ENCODE data around the gene TSPAN9.
A peak's percentile ranks its signal among the peaks of the same experiment; 100 is the strongest.

Gene TSPAN9

GRCh38 chr12:3251691-3252090 lies 174.5 kb downstream of the TSPAN9 start:
- no peak overlapping the region for H3K4me3 ChIP-seq
- TF ChIP-seq EZH2 (IDR thresholded peaks at IDR 0.05), result no peak
- no peak for TF ChIP-seq FOXP2 (optimal IDR thresholded peaks at IDR 0.05; ENCODE audit: control extremely low read depth, extremely low read length, insufficient read depth)
- no peak for TF ChIP-seq POLR2AphosphoS5 (IDR thresholded peaks at IDR 0.05; ENCODE audit: borderline replicate concordance, low read depth, low read length)
- 0 out of 2 replicates have a peak overlapping the region, but pooled peaks have one; percentile 22 for H3K27ac ChIP-seq
- H3K9me3 ChIP-seq (ENCODE audit: low read depth, low read length), result no peaks in the 10 kb centered on the region
- DNase-seq (ENCODE audit: low read depth, low spot score), result no peak
- no peak overlapping the region for H3K9ac ChIP-seq (ENCODE audit: insufficient read length)
- no peaks in the 10 kb centered on the region for H3K36me3 ChIP-seq (ENCODE audit: insufficient read depth, low read length)

- H3K27ac ChIP-seq, result no peak overlapping the region
- H3K9me3 ChIP-seq (ENCODE audit: low read depth, low read length), result no peaks in the 10 kb centered on the region
- H3K36me3 ChIP-seq (ENCODE audit: insufficient read depth, low read length), result no peaks in the 10 kb centered on the region
- H3K9ac ChIP-seq (ENCODE audit: insufficient read length), result no peak overlapping the region
- H3K4me3 ChIP-seq, result no peak overlapping the region
- no peak for DNase-seq (ENCODE audit: low read depth, low spot score)
- TF ChIP-seq POLR2AphosphoS5 (IDR thresholded peaks at IDR 0.05; ENCODE audit: borderline replicate concordance, low read depth, low read length) (no peak), FOXP2 (optimal IDR thresholded peaks at IDR 0.05; ENCODE audit: control extremely low read depth, extremely low read length, insufficient read depth) (no peak), EZH2 (IDR thresholded peaks at IDR 0.05) (no peak)
These were observed 175.3 kb downstream of the TSPAN9 start for GRCh38 chr12:3252450-3252891.

- no peak for DNase-seq (ENCODE audit: low read depth, low spot score)
- H3K9ac ChIP-seq (ENCODE audit: insufficient read length), result no peak overlapping the region
- no peak overlapping the region for H3K4me3 ChIP-seq
- H3K9me3 ChIP-seq (ENCODE audit: low read depth, low read length), result no peaks in the 10 kb centered on the region
- TF ChIP-seq POLR2AphosphoS5 (IDR thresholded peaks at IDR 0.05; ENCODE audit: borderline replicate concordance, low read depth, low read length) (no peak), FOXP2 (optimal IDR thresholded peaks at IDR 0.05; ENCODE audit: control extremely low read depth, extremely low read length, insufficient read depth) (no peak), EZH2 (IDR thresholded peaks at IDR 0.05) (no peak)
- no peak overlapping the region for H3K27ac ChIP-seq
- no peaks in the 10 kb centered on the region for H3K36me3 ChIP-seq (ENCODE audit: insufficient read depth, low read length)
These were observed 176.6 kb downstream of the TSPAN9 start for GRCh38 chr12:3253682-3254275.

DNA sequence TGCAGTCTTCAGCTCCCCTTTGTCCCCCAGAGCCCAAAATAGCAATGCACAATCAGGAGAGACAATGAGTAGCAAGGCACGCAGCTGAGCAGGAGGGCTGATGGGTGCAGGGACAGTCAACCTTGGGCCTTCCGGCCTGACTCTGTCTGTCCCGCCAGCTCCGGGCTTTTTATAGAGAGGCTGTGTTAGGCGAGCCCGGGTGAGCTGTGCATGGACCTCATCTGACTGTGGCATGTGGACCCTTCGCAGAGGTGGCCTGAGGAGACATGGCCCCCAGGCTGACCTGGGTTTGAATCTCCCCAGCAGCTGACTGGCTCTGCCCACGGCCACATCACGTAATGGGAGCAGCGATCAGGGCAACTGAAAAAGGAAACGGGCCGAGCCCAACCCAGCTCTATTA lies 177.9 kb downstream of the TSPAN9 start:
- Histone ChIP-seq H3K9me3 (ENCODE audit: low read depth, low read length) (no peaks in the 10 kb centered on the region), H3K27ac (no peak overlapping the region), H3K36me3 (ENCODE audit: insufficient read depth, low read length) (no peaks in the 10 kb centered on the region), H3K9ac (ENCODE audit: insufficient read length) (no peak overlapping the region), H3K4me3 (no peak overlapping the region)
- no peak for TF ChIP-seq FOXP2 (optimal IDR thresholded peaks at IDR 0.05; ENCODE audit: control extremely low read depth, extremely low read length, insufficient read depth)
- no peak for TF ChIP-seq EZH2 (IDR thresholded peaks at IDR 0.05)
- no peak for TF ChIP-seq POLR2AphosphoS5 (IDR thresholded peaks at IDR 0.05; ENCODE audit: borderline replicate concordance, low read depth, low read length)
- DNase-seq (ENCODE audit: low read depth, low spot score), result no peak

DNA sequence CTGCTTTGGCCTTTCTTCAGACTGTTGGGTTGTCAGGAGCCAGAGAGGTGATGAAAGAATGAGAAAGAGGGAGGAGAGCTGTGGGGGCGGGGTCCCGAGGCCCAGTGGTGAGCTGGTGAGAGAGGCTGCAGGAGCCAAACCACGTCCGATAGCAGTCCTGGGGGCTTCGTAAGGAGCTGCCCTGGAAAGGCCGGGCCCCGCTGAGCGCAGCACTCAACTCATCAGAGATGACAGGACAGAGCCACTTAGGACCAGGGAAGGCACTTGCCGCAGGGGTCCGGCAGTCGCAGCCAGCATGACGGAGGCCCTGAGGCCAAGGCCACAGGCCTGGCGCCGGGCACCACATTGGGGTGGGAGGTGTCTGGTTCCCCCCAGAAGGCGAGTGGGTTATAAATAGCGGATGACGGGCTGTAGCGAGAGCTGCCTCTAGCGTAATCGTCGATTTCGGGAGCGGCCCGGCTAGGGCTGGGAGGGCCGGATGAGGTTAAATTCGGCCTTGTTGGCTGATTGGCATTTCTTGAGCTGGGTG lies 179.0 kb downstream of the TSPAN9 start:
- no peak overlapping the region for H3K27ac ChIP-seq
- TF ChIP-seq FOXP2 (optimal IDR thresholded peaks at IDR 0.05; ENCODE audit: control extremely low read depth, extremely low read length, insufficient read depth) (no peak), POLR2AphosphoS5 (IDR thresholded peaks at IDR 0.05; ENCODE audit: borderline replicate concordance, low read depth, low read length) (no peak), EZH2 (IDR thresholded peaks at IDR 0.05) (no peak)
- no peak overlapping the region for H3K9ac ChIP-seq (ENCODE audit: insufficient read length)
- H3K36me3 ChIP-seq (ENCODE audit: insufficient read depth, low read length), result no peaks in the 10 kb centered on the region
- H3K9me3 ChIP-seq (ENCODE audit: low read depth, low read length), result no peaks in the 10 kb centered on the region
- H3K4me3 ChIP-seq, result no peak overlapping the region
- no peak for DNase-seq (ENCODE audit: low read depth, low spot score)

- H3K9ac ChIP-seq (ENCODE audit: insufficient read length), result no peak overlapping the region
- no peak overlapping the region for H3K4me3 ChIP-seq
- DNase-seq (ENCODE audit: low read depth, low spot score), result no peak
- no peaks in the 10 kb centered on the region for H3K9me3 ChIP-seq (ENCODE audit: low read depth, low read length)
- H3K36me3 ChIP-seq (ENCODE audit: insufficient read depth, low read length), result no peaks in the 10 kb centered on the region
- no peak overlapping the region for H3K27ac ChIP-seq
- no peak for TF ChIP-seq POLR2AphosphoS5 (IDR thresholded peaks at IDR 0.05; ENCODE audit: borderline replicate concordance, low read depth, low read length)
- TF ChIP-seq FOXP2 (optimal IDR thresholded peaks at IDR 0.05; ENCODE audit: control extremely low read depth, extremely low read length, insufficient read depth), result no peak
- TF ChIP-seq EZH2 (IDR thresholded peaks at IDR 0.05), result no peak
These were observed 180.2 kb downstream of the TSPAN9 start for GRCh38 chr12:3257411-3257810.

- no peaks in the 10 kb centered on the region for H3K36me3 ChIP-seq (ENCODE audit: insufficient read depth, low read length)
- H3K4me3 ChIP-seq, result no peak overlapping the region
- TF ChIP-seq EZH2 (IDR thresholded peaks at IDR 0.05) (no peak), POLR2AphosphoS5 (IDR thresholded peaks at IDR 0.05; ENCODE audit: borderline replicate concordance, low read depth, low read length) (no peak), FOXP2 (optimal IDR thresholded peaks at IDR 0.05; ENCODE audit: control extremely low read depth, extremely low read length, insufficient read depth) (no peak)
These were observed 182.8 kb downstream of the TSPAN9 start for GRCh38 chr12:3259973-3260372.

DNA sequence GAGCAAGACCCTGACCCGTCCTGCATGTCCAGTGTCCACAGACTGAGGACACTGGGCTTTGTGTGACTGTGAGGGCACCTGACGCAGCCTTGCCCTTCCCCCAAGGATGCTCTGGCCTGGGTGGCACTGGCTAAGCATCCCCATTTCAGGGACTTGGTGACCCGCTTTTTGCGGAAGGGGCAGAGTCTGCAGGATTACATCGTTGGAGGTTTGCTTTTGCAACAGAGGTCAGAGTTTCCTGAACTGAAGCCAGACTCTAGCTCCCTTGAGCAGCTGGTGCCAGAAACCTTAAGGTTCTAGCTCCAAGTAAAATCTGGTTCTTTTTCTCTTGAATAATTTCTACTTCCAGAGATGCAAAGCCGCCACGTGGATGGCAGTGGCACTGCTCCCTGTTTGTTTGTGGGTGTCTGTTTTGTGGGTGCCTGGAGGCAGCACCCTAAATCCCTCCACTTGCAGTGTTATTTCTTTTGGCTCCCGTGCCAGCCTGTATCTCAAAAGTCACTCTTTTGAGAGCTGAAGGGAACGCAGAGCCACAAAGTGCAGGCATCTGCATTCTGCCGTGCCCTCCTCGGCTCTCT lies 184.7 kb downstream of the TSPAN9 start:
- DNase-seq (ENCODE audit: low read depth, low spot score), result no peak
- no peaks in the 10 kb centered on the region for H3K9me3 ChIP-seq (ENCODE audit: low read depth, low read length)
- H3K9ac ChIP-seq (ENCODE audit: insufficient read length), result no peak overlapping the region
- H3K4me3 ChIP-seq, result no peak overlapping the region
- no peak overlapping the region for H3K27ac ChIP-seq
- TF ChIP-seq FOXP2 (optimal IDR thresholded peaks at IDR 0.05; ENCODE audit: control extremely low read depth, extremely low read length, insufficient read depth) (no peak), EZH2 (IDR thresholded peaks at IDR 0.05) (no peak), POLR2AphosphoS5 (IDR thresholded peaks at IDR 0.05; ENCODE audit: borderline replicate concordance, low read depth, low read length) (no peak)
- no peaks in the 10 kb centered on the region for H3K36me3 ChIP-seq (ENCODE audit: insufficient read depth, low read length)

More at GRCh38 chr12:3259973-3260372, 182.8 kb downstream of the TSPAN9 start:
- H3K9me3 ChIP-seq (ENCODE audit: low read depth, low read length), result no peaks in the 10 kb centered on the region
- no peak for DNase-seq (ENCODE audit: low read depth, low spot score)
- H3K9ac ChIP-seq (ENCODE audit: insufficient read length), result no peak overlapping the region
- H3K27ac ChIP-seq, result no peak overlapping the region

All from SK-N-MC (cell line).